HG03460 (cell line): ENCODE measurements around the gene SCARB2.
A peak's percentile ranks its signal among the peaks of the same experiment; 100 is the strongest.

ENCODE experiments used
- ATAC-seq: cut with Tn5 transposase; IDR thresholded peaks from one replicate; pipeline ENCODE4 v1.9.1; 2021; ENCODE audit not compliant: unreplicated experiment

SCARB2 gene

GRCh38 chr4:76200771-76201231 lies 12.8 kb downstream of the SCARB2 start:
- no peak for ATAC-seq

GRCh38 chr4:76199664-76200211 lies 13.9 kb downstream of the SCARB2 start:
- ATAC-seq: peak; percentile 83

GRCh38 chr4:76198411-76199237 lies 15.0 kb downstream of the SCARB2 start:
- ATAC-seq: peak; percentile 50

- no peak for ATAC-seq
Observed at GRCh38 chr4:76197971-76198410, 15.6 kb downstream of the SCARB2 start.

- no peak for ATAC-seq
Observed at GRCh38 chr4:76197031-76197743, 16.4 kb downstream of the SCARB2 start.

- ATAC-seq: no peak
Observed at GRCh38 chr4:76196376-76196775, 17.2 kb downstream of the SCARB2 start.

- no peak for ATAC-seq
Observed at GRCh38 chr4:76195326-76195725, 18.3 kb downstream of the SCARB2 start.

GRCh38 chr4:76194325-76194724 lies 19.3 kb downstream of the SCARB2 start:
- ATAC-seq: no peak

GRCh38 chr4:76192236-76192635 lies 21.4 kb downstream of the SCARB2 start:
- ATAC-seq: no peak

- ATAC-seq: no peak
Observed at GRCh38 chr4:76188557-76188956, 25.1 kb downstream of the SCARB2 start.

- no peak for ATAC-seq
Observed at GRCh38 chr4:76188149-76188548, 25.5 kb downstream of the SCARB2 start.

- no peak for ATAC-seq
Observed at GRCh38 chr4:76187152-76187551, 26.5 kb downstream of the SCARB2 start.

- ATAC-seq: no peak
Observed at GRCh38 chr4:76182463-76182862, 31.2 kb downstream of the SCARB2 start.

GRCh38 chr4:76179398-76180318 lies 34.0 kb downstream of the SCARB2 start:
- ATAC-seq: peak; percentile 92

GRCh38 chr4:76178296-76178695 lies 35.3 kb downstream of the SCARB2 start:
- no peak for ATAC-seq

GRCh38 chr4:76177709-76178108 lies 35.9 kb downstream of the SCARB2 start:
- no peak for ATAC-seq

- no peak for ATAC-seq
Observed at GRCh38 chr4:76175336-76175735, 38.3 kb downstream of the SCARB2 start.

GRCh38 chr4:76174216-76174615 lies 39.4 kb downstream of the SCARB2 start:
- no peak for ATAC-seq

- ATAC-seq: no peak
Observed at GRCh38 chr4:76168688-76169087, 44.9 kb downstream of the SCARB2 start.

- no peak for ATAC-seq
Observed at GRCh38 chr4:76166480-76166879, 47.1 kb downstream of the SCARB2 start.

GRCh38 chr4:76160355-76160754 lies 53.3 kb downstream of the SCARB2 start:
- ATAC-seq: no peak
